Measurements from ENCODE around the gene FAM170B.

The FAM170B gene

GRCh38 chr10:49133706-49134248 lies at the start of gene FAM170B:
FAM170B (minus strand) TSS chr10:49134021; CDS start chr10:49133918, 103 bp downstream.
- no peak for DNase-seq

GRCh38 chr10:49182776-49183175 lies 49.0 kb upstream of the FAM170B start:
- DNase-seq, result no peak

GRCh38 chr10:49180444-49180860 lies 46.6 kb upstream of the FAM170B start:
- DNase-seq, result no peak

- DNase-seq, result no peak
These were observed 46.0 kb upstream of the FAM170B start for GRCh38 chr10:49179699-49180443.

GRCh38 chr10:49178489-49179471 lies 45.0 kb upstream of the FAM170B start:
- DNase-seq, result no peak

GRCh38 chr10:49177391-49178355 lies 43.9 kb upstream of the FAM170B start:
- DNase-seq, result no peak

GRCh38 chr10:49176310-49177268 lies 42.8 kb upstream of the FAM170B start:
- DNase-seq, result no peak

- no peak for DNase-seq
These were observed 41.9 kb upstream of the FAM170B start for GRCh38 chr10:49175587-49176309.

- DNase-seq, result no peak
These were observed 41.2 kb upstream of the FAM170B start for GRCh38 chr10:49174926-49175500.

- no peak for DNase-seq
These were observed 40.6 kb upstream of the FAM170B start for GRCh38 chr10:49174261-49174925.

GRCh38 chr10:49173853-49174252 lies 40.0 kb upstream of the FAM170B start:
- DNase-seq, result no peak

GRCh38 chr10:49173201-49173772 lies 39.5 kb upstream of the FAM170B start:
- no peak for DNase-seq

GRCh38 chr10:49172777-49173132 lies 38.9 kb upstream of the FAM170B start:
- no peak for DNase-seq

- DNase-seq, result no peak
These were observed 38.4 kb upstream of the FAM170B start for GRCh38 chr10:49172061-49172776.

GRCh38 chr10:49171326-49172060 lies 37.7 kb upstream of the FAM170B start:
- DNase-seq, result no peak

GRCh38 chr10:49170632-49171325 lies 37.0 kb upstream of the FAM170B start:
- no peak for DNase-seq

- no peak for DNase-seq
These were observed 36.0 kb upstream of the FAM170B start for GRCh38 chr10:49169776-49170175.

Data from NCI-H1105 treated with DMSO at 0.1 percent for 48 hours (cell line).